ENCODE results near the gene PIEZO2.

DNA sequence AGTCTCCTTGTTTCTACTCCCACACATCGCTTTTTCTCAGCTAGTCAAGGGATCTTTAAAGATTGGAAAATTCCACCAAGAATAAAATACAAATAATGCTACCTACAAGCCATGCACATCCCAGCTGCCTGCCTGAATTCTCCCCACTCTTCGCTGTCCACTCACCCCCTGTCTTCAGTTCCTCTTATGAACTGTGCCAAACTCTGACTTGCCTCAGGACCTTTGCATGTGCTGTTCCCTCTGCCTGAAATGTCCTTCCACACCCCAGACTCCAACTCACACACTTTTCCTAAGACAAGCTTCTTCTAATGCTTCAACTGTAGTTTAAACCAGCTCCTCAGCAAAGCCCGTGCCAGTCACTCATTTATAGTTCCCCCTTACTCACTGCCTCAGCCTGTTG, 363.6 kb downstream of the PIEZO2 start:
- no peak for TF ChIP-seq CTCF (IDR thresholded peaks at IDR 0.05 in 4 of 5, conservative IDR thresholded peaks at IDR 0.05 in 1 of 5)
- TF ChIP-seq POLR2A (IDR thresholded peaks at IDR 0.05): no peak
